HG03139 (cell line): ENCODE measurements around the gene SIN3A.
A peak's percentile ranks its signal among the peaks of the same experiment; 100 is the strongest.
"Not testable (repeated sequence)": the region's sequence is repeated elsewhere in the genome, so short reads cannot be mapped to it uniquely, and the experiment has no call there.

Experiments used
- ATAC-seq: cut with Tn5 transposase; IDR thresholded peaks from one replicate; pipeline ENCODE4 v1.9.1; 2021; ENCODE audit not compliant: unreplicated experiment

Gene SIN3A

DNA sequence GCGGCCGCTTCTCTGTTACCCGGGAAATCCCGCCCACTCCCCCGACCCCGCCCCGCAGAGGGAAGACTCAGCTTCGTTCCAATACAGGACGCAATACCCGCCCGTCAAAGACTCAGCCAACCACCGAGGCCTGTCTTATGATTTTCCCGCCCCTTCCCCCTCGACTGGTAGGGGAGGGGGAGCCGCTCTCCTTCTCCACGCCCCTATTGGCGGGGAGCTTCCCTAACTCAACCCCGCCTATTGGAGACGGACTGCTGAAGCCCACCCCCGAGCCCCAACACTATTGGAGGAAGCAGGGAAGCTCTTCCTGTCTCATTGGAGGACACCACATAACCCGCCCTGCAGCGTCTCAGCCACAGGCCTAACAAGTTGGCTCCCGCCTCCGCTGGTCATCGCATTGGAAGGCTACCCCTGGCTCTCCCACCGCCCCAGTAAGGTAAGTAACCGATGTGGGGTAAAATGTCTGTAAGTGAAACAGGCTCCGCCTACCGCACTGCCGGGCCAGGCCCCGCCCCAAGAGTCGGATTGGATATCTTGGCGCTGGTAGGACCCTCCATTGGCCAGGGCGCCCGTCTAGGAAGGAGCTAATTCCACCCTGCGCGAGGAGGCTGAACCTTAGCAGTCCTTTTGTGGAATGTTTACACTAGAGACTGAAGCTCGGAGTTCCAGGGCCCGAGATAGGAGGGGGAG is at the start of gene SIN3A:
Gene SIN3A (minus strand): TSS at position 17 of the 690 bp plus-strand sequence. CDS start 21,315 bp downstream, outside the sequence.
- peak; percentile 37 for ATAC-seq

DNA sequence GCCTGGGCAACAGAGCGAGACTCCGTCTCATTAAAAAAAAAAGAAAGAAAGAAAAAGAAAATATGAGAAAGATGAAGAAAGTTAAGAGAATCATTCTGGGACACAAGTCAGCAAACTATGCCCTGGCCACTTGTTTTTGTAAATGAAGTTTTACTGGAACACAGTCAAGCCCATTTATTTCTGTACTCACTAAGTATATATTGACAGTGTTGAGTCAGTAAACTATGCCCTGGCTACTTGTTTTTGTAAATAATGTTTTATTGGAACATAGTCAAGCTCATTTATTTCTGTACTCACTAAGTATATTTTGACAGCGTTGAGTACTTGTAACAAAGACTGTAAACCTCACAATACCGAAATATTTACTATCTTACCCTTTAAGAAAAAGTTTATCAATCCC is 42.2 kb upstream of the SIN3A start:
- ATAC-seq = no peak

DNA sequence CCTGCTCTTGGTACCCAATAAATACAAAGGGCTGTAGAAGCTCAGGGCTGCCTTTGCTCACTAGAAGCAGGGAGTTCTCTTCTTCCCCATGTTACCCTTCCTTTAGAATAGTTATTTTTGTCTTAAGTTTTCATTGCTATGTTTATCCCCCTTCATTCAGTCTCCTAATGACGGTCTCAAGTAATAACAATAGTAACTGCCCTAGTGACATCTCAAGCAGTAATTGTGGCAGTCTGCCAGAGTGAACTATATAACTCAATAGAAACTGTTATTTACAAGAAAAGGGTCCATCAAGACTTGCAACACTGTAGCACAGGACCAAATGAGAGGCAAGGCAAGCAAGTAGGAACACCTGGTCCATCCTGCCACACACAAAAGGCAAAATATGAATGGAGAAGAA is 32.5 kb upstream of the SIN3A start:
- ATAC-seq = no peak

DNA sequence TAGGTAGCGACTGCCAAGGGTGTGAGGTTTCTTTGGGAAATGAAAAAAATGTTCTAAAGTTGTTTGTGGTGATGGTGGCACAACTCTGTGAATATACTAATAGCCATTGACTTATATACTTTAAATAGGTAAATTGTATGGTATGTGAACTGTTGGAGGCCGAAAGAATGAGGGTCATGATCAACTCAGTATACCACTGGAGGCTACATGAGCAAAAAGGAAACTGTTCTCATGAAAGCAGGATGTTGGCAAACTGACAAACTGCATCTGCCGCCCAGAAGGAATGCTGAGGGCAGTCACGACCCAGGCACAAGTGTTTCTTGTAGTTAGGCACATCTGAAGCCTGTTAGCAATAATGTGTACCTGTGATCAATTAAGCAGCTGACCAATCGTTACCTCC is 32.1 kb upstream of the SIN3A start:
- not testable (repeated sequence) for ATAC-seq

DNA sequence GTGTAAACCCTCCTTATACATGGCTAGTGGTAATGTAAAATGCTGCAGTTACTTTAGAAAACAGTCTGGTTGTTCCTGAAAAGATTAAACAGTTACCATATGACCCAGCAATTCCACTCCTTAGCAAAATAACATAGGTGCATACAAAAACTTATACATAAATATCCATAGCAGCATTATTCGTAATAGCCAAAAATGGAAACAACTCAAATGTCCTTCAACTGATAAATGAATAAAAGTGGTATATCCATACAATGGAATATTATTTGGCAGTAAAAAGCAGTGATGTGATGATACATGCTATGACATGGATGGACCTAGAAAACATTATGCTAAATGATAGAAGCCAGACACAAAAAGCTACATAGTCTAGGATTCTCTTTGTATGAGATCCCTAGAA is 31.6 kb upstream of the SIN3A start:
- no peak for ATAC-seq

DNA sequence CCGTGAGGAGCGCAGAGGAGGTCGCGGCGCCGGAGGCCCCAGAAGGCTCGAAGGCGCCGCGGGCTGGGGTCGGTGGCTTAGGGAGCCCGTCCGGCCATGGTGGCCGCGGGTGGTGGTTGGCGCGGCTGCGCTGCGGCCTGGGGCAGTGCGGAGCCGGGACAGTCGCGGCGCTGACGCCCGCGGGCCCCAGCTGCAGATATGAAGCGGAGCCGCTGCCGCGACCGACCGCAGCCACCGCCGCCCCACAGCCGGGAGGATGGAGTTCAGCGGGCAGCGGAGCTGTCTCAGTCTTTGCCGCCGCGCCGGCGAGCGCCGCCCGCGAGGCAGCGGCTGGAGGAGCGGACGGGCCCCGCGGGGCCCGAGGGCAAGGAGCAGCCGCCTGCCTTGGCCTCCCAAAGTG is 29.0 kb upstream of the SIN3A start:
- not testable (repeated sequence) for ATAC-seq

DNA sequence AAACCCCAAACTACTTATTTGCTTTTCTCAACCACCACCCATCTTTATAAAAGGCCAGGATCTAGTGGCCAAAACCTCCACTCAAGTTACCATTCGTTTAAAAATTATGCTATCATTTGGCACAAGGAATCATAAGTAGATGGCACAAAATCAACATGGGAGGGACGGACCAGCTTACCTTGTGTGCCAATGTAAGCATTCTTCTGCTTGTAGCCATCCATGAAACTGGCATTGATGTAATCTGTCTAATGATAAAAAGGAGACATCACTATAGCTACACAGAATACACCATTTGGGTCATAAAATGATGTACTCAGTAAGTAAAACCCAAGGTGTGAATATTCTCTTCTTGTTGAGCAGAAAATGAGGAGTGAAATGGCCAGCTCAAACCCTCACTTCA is 28.2 kb upstream of the SIN3A start:
- no peak for ATAC-seq

DNA sequence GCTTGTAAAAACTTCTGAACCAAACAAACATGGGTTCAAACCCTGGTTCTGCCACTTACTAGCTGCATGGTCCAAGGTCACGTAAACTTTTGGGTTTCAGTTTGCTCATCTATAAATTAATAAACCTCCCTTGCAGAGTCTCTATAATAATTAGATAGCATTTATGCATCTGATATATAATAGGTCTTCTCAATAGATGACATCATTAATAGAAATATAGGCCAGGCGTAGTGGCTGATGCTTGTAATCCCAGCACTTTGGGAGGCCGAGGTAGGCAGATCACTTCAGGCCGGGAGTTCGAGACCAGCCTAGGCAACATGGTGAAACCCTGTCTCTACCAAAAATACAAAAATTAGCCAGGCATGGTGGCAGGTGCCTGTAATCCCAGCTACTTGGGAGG is 25.6 kb upstream of the SIN3A start:
- ATAC-seq = not testable (repeated sequence)

DNA sequence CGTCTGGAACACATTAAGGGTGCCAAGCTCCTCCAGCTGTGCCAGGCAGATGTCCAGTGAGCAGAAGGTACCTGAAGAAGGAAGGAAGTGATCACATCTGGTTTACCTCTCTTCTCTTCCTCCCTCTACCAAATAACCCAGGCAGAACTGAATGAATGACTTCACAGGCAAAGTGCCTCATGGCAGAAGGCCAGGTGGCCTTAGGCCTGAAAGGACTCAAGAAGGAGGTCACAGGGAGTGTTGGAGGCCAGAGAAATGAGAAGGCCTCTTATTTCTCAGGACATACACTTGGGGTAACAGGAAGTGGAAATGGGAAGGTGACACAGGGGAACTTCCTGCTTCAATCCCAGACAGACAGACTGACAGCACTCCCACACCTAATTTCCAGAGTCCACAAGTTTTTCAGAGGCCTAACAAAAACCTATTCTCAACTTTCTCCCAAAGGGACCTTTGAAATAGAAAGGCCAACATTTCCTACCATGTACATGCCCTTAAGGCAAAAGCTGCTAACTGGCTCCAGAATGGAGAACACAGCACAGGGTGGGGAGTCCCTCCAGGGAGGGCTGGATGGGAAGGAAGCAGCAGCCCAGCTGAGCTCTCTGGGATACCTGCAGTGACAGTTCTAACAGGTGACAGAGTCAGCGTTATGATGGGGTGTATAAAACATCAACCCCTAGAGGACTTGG is 17.6 kb upstream of the SIN3A start:
- no peak for ATAC-seq

DNA sequence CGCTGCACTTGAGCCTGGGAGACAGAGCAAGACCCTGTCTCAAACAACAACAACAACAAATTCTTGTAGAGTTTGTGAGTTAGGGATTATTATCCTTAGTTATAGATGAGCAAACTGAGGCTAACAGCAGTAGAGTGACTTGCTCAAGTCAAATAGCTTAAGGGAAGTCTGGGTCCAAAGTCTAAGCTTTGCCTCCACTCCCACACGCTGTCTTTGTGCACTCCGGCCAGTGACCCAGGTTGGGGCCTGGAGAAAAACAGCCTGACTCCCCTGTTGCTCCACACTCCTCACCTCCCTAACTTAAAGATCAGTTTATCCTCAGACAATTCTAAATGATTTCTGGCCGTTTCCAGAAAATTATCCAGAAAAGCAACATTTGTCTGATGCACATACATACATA is 9.2 kb upstream of the SIN3A start:
- ATAC-seq = no peak

DNA sequence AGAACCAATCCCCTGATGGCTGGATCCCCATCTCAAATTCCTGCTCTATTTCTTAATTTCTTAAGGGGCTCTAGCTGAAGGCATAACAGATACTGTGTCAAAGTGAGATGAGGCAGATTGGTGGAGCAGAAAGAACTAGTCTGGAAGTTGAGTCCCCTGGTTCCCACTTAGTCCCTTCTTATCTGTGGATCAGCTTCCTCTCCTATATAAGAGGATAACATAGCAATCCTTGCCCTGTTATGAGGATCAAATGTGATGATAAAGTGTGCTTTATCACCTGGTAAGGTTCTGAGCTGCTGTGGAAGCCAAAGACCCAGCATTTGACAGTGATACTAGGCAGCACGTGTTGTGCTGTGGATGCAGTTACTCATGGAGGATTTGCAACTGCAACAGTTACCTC is 8.1 kb upstream of the SIN3A start:
- no peak for ATAC-seq

DNA sequence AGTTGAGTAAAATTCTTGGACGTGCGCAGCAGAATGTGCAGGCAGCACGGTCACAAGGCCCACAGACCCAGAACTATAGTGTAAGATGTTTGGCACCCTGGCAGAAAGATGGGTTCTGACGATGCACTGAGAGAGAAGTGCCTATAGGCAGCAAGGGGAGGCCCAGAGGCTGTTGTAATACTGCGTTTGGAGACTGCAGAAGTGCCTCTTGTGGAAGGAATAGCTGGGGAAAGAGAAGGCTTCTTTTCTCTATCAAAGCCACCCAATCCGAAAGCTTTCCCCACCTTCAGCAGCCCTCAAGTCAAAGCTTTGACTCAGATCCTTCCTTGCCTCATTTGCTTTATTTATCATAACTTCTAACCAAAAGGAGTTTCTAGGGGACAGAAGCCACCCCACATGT is 5.2 kb upstream of the SIN3A start:
- no peak for ATAC-seq

DNA sequence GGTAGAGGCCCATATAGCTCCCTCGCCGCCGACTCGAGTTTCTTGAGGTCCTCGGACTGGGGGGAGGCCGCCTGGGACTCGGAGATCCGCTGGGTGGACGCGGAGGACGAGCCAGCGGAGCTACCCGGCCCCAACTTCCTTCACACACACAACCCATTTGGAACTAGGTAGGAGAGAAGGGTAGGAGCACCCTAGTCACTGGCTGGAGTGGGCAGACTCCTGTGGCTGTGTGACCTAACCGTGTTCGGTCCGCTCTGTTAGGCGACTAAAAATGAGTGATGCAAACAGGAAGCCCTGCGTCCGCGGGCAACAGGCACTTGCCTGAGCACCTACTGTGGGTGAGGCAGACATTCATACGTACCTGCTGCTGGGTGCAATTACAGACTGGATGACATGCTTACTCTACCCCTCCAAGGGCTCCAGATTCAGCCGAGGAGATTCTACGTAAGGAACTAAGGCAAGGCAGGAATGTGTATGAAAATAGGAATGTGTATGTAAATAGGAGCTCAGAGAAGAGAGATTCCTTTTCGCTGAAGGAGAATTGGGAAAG is 4.6 kb upstream of the SIN3A start:
- ATAC-seq = no peak

DNA sequence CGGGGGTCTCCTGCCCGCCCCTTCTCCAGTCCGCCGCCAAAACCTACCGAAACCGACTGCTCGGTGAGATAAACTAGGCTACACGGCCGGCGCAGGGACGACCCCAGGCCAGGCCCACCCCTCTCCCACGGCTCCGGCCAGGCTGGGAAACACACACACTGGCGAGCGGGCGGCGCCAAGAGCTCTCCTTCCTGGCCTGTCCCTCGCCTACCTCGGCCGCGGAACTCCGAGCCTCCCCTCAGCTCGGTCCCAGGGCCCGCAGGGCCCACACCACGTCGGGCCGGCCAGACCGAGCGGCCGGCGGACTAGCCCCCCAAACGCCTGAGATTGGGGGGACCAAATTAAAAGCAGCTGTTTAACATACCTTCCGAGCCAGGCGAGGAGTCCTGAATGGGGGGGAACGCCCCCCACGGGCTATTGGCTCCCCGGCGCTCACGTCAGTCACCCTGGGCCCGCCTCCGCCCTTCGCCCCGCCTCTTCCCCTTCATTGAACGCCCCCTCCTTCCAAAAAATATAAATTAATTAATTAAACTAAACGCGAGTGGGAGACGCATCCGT is 4.0 kb upstream of the SIN3A start:
- no peak for ATAC-seq

DNA sequence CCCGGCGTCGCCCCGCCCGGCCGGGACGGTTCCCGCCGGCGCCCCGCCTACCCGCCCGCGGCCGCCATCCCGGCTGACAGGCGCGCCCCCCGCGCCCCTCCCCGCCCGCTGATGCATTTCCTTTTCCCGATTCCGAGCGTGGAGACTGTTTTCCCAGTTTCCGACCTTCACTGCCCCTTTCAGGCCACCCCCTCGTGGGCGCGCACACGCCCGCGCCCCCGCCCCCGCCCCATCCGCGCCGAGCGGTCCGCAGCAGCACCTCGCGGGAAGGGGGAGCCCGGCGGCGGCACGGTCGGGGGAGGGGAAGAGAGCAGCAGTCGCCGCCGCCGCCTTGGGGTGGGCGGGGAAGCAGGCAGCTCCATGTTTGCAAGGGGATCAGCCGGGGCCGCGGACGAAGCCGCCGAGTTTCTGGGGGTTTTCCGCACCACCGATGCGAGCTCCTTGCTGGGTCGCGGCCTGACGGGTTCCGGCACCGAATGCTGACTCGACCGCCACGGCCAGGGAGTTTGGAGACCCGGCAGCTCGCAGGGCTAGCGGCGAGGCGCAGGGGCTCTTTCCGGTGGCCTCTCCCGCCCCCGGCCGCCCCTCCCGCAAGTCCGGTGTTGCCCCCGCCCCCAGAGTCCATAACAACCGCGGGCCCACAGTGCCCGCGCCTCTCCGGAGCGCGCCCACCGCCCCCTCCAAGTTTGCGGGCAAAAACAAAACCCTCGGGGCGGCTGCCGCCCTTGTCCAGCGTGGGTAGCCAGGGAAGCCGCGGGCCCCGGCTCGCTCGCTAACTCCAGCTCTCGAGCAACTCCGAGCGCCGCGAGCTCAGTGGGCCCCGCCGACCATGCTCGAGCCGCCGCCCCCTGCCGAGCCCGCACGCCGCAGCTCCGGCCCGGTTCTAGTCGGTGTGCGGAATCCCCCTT is 3.2 kb upstream of the SIN3A start:
- no peak for ATAC-seq

DNA sequence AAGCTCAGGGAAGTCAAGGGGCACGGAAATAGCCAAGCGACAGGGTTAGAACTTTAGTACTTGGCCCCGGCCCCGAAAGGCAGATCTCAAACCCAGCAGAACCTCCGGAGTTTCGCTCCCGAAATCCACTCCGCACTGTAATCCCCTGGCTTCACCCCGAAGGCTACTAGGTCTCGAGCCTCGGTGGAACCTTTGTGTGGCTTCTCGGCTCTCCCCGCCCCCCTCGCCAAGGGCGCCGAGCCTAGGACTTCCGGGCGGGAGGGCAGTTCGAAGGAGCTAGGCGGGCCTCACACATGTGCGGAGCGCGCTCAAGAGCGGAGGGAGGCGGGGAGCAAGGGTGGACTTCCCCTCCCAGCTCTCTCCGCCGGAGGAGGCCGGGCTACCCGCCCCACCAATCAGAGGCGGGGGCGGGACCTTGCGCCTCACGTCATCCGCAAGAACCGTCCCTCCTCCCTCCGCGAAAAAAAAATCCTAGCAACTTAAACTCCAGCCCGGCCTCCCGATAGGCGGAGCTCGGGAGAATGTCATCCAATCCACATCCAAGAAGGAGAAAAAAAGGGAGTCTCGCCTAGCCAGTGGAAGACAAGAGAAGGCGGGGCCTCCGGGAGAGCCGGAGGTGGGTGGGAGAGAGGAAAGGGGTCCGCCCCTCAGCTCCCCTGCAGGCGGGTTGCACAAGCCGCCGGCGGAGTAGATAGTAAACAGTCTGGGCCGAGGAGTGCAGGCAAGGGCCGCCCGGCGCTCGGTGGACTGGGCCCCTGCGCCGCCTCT is 2.4 kb upstream of the SIN3A start:
- ATAC-seq = peak; percentile 30

DNA sequence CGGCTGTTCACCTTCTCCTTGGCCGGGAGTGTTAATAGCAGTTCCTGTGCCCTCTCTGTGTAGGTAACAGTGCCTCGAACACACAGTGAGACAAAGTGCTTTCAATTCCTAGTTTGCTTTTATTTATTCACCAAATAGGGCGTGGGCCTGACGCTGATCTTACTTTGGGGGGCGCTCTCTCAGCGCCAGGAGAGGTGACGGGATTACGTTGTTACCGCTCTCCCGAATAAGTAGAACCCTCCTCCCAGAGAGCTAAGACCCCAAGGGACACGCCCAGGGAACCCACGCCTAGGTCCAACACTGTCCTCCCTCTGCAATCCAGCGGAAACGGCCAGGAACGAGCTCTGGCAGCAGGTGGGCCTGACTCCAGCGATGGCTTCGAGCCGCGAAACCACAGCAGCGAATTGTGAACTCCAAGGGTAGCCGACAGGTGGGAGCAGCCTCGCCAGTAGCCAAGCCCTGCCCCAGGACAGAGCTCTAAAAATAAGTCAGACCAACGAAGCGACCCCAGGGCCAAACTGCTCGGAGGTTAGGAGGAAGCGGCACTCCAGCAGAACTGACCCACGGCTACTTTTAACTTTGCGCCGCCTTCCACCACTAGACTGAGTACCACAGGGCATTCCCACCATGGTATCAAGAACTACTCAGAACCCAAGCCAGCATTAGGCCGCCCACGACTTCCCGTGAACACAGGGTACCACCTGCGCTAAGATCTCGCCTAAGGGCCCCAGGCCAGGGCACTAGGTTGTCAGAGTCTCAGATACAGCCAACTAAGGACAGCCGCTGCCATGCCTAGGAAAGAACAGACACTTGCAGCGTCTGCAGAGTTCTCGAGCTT is 1.6 kb upstream of the SIN3A start:
- ATAC-seq = no peak

DNA sequence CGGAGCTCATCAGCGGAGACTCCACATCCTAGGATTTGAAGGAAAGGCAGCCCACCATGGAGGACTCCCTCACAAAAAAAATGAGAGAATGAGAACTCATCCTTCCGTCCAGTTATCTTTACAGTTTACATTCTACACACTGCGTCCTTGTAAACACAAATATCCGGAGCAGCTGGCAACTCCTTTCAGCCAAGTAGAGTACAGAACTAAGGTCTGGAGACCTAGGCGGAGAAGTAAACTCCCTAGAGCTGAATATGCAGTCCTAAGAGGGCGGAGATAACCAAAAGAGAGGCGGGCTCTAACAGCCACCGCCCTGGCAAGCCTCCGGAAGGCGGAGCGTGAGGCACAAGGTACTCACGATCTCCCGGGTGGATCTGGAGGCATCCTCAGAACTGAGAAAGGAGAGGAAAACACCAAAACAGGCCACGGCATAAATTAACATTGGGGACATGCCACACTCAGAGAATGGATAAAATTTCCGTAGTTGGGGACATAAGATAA is 924 bp upstream of the SIN3A start:
- ATAC-seq = no peak

DNA sequence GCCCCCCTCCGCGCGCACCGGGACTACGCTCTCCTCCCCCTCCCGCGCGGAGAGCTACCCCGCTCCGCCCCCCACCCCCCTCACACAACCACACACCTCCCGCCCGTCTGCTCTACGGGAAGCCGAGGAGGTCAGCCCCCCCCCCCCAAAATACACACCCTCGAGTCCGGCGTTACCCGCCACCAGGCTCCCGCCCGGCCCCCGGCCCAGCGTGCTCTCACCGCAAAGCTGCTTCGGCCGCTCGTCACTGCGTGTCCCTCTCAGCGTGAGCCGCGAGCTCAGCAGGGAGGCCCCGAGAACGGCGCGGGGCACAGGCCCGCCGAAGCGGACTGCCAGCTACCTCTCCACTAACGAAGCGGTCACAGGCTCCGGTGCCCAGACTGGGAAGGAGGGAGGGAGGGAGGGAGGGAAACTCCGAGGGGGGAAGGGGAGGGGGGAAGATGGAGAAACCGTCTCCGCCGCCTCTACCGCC is 252 bp downstream of the SIN3A start:
- no peak for ATAC-seq
